IMR-90 (cell line): ENCODE measurements around the gene AFMID. TPM values are rescaled to one million over a fixed set of nuclear protein-coding genes. Genes with fewer than 3 reads are reported as not detected.

Source experiments
- ATAC-seq: fragments of 200-7000 bp; cut with Tn5 transposase; 2 replicates; pipeline ENCODE4 v1.9.1; 2020; ENCODE audit warnings: low read depth, mild to moderate bottlenecking, moderate library complexity
- BruUV-seq: library from RNA; stranded (reverse); fragments of 400-500 nt; replicated peaks from 2 replicates; lab custom pipeline; 2021; lab: Mats Ljungman, UMichigan
- CTCF ChIA-PET: fragments of 300-600 bp; formaldehyde crosslinking; extraction: SDS; loops from one replicate; lab custom pipeline; 2021; ENCODE audit warnings: antibody characterized with exemption; lab: Yijun Ruan, JAX
- POLR2A ChIA-PET: fragments of 300-600 bp; sonication (Branson Sonifier 250); formaldehyde crosslinking; loops from one replicate; lab custom pipeline; 2022; ENCODE audit warnings: antibody characterized with exemption; ENCODE audit not compliant: unreplicated experiment; lab: Charles Lee
- DNase-seq: peaks from one replicate; pipeline ENCODE4 v3.0.0; 2013
- H2AFZ ChIP-seq: replicated peaks from 2 replicates; pipeline ENCODE3; 2013; ENCODE audit warnings: low read length, mild to moderate bottlenecking; ENCODE audit not compliant: poor library complexity
- H2AK5ac ChIP-seq: 2 replicates; pipeline ENCODE4 v1.6.1; 2013; ENCODE audit warnings: low read depth, low read length, inconsistent platforms
- H2AK9ac ChIP-seq: replicated peaks from 2 replicates; pipeline ENCODE3; 2013; ENCODE audit warnings: mild to moderate bottlenecking, low read depth, low read length, moderate library complexity; ENCODE audit not compliant: poor library complexity
- H2BK120ac ChIP-seq: 2 replicates; pipeline ENCODE4 v1.6.1; 2013; ENCODE audit warnings: low read depth, low read length, inconsistent platforms
- H2BK15ac ChIP-seq: 3 replicates; pipeline ENCODE4 v1.6.1; 2013; ENCODE audit warnings: low read depth, low read length, inconsistent platforms
- H2BK20ac ChIP-seq: 2 replicates; pipeline ENCODE4 v1.6.1; 2013; ENCODE audit warnings: low read depth, mild to moderate bottlenecking, inconsistent platforms, low read length, moderate library complexity
- H2BK5ac ChIP-seq: 2 replicates; pipeline ENCODE4 v1.6.1; 2013; ENCODE audit warnings: mild to moderate bottlenecking, low read depth, low read length, inconsistent platforms; ENCODE audit not compliant: poor library complexity, severe bottlenecking
- H3K14ac ChIP-seq: replicated peaks from 2 replicates; pipeline ENCODE4 v1.6.1; 2013; ENCODE audit warnings: low read depth, low read length, inconsistent platforms
- H3K18ac ChIP-seq: 2 replicates; pipeline ENCODE4 v1.6.1; 2013; ENCODE audit warnings: low read depth, low read length, control low read depth
- H3K23ac ChIP-seq: 2 replicates; pipeline ENCODE4 v1.6.1; 2013; ENCODE audit warnings: low read depth, low read length, inconsistent platforms
- H3K27ac ChIP-seq: 2 replicates; pipeline ENCODE4 v1.5.1; 2013; ENCODE audit warnings: mild to moderate bottlenecking, control low read depth, low read length; ENCODE audit not compliant: insufficient read depth
- H3K27me3 ChIP-seq: 2 replicates; pipeline ENCODE4 v1.6.1; 2013; ENCODE audit warnings: low read length; ENCODE audit not compliant: control insufficient read depth, insufficient read depth
- H3K36me3 ChIP-seq: 2 replicates; pipeline ENCODE4 v1.6.1; 2013; ENCODE audit warnings: low read length, mixed read lengths; ENCODE audit not compliant: control insufficient read depth, insufficient read depth
- H3K4ac ChIP-seq: 2 replicates; pipeline ENCODE4 v1.6.1; 2013; ENCODE audit warnings: low read depth, low read length, inconsistent platforms
- H3K4me1 ChIP-seq: 2 replicates; pipeline ENCODE4 v1.6.1; 2013; ENCODE audit warnings: low read length, mixed read lengths; ENCODE audit not compliant: control insufficient read depth, insufficient read depth
- H3K4me2 ChIP-seq: 2 replicates; pipeline ENCODE4 v1.6.1; 2013; ENCODE audit warnings: low read depth, mild to moderate bottlenecking, control low read depth, low read length, moderate library complexity
- H3K4me3 ChIP-seq: 2 replicates; pipeline ENCODE4 v1.5.1; 2013; ENCODE audit warnings: low read depth, mild to moderate bottlenecking, control low read depth, low read length, moderate library complexity; ENCODE audit not compliant: insufficient read depth
- H3K56ac ChIP-seq: 2 replicates; pipeline ENCODE4 v1.6.1; 2013; ENCODE audit warnings: low read length, inconsistent platforms; ENCODE audit not compliant: insufficient read depth; ENCODE audit errors: extremely low read depth
- H3K79me1 ChIP-seq, 2 experiments: 2 replicates each; pipeline ENCODE4 v1.6.1; 2013; ENCODE audit warnings: low read length in 2 of 2, inconsistent platforms in 1 of 2, low read depth in 1 of 2
- H3K9ac ChIP-seq: 2 replicates; pipeline ENCODE4 v1.6.1; 2013; ENCODE audit warnings: low read depth, low read length, control low read depth
- H3K9me1 ChIP-seq: 2 replicates; pipeline ENCODE4 v1.6.1; 2013; ENCODE audit warnings: low read length, inconsistent platforms; ENCODE audit not compliant: insufficient read depth
- H3K9me3 ChIP-seq: 2 replicates; pipeline ENCODE4 v1.6.1; 2013; ENCODE audit warnings: low read length; ENCODE audit not compliant: control insufficient read depth, insufficient read depth
- H4K20me1 ChIP-seq: 2 replicates; pipeline ENCODE4 v1.6.1; 2013; ENCODE audit warnings: low read length, inconsistent platforms; ENCODE audit not compliant: insufficient read depth
- H4K5ac ChIP-seq: 2 replicates; pipeline ENCODE4 v1.6.1; 2013; ENCODE audit warnings: mild to moderate bottlenecking, low read depth, low read length, control low read depth
- H4K8ac ChIP-seq, 2 experiments: 2 replicates each; pipeline ENCODE4 v1.6.1; 2013; ENCODE audit warnings: low read depth in 2 of 2, low read length in 2 of 2, control low read depth in 1 of 2, inconsistent platforms in 1 of 2
- H4K91ac ChIP-seq: 2 replicates; pipeline ENCODE4 v1.6.1; 2013; ENCODE audit warnings: low read depth, low read length, inconsistent platforms; ENCODE audit not compliant: insufficient read depth
- CHD1 ChIP-seq: IDR thresholded peaks from 2 replicates; pipeline ENCODE4 v1.6.1; 2012; ENCODE audit warnings: low read depth, low read length, improper control_type of control experiment
- FOS ChIP-seq: fragments of 150-350 bp; IDR thresholded peaks from 2 replicates; pipeline ENCODE4 v1.6.1; 2016; ENCODE audit warnings: low read depth, low read length
- MAFK ChIP-seq: IDR thresholded peaks from 2 replicates; pipeline ENCODE4 v1.6.1; 2012; ENCODE audit warnings: low read depth, low read length, improper control_type of control experiment
- MAZ ChIP-seq: IDR thresholded peaks from 2 replicates; pipeline ENCODE4 v1.6.1; 2012; ENCODE audit warnings: low read depth, mild to moderate bottlenecking, low read length, improper control_type of control experiment, moderate library complexity, borderline replicate concordance
- MXI1 ChIP-seq: IDR thresholded peaks from 2 replicates; pipeline ENCODE4 v1.6.1; 2012; ENCODE audit warnings: low read depth, mild to moderate bottlenecking, low read length, moderate library complexity, borderline replicate concordance
- NFE2L2 ChIP-seq: fragments of 150-350 bp; IDR thresholded peaks from 2 replicates; pipeline ENCODE4 v1.6.1; 2016; ENCODE audit warnings: low read depth, mild to moderate bottlenecking, low read length
- POLR2A ChIP-seq: IDR thresholded peaks from 2 replicates; pipeline ENCODE4 v1.6.1; 2012; ENCODE audit warnings: mild to moderate bottlenecking, low read depth, low read length
- RCOR1 ChIP-seq: IDR thresholded peaks from 2 replicates; pipeline ENCODE4 v1.6.1; 2012; ENCODE audit warnings: mild to moderate bottlenecking, low read length, improper control_type of control experiment; ENCODE audit not compliant: insufficient replicate concordance
- RFX5 ChIP-seq: IDR thresholded peaks from 2 replicates; pipeline ENCODE4 v1.8.0; 2012; ENCODE audit warnings: low read depth, mild to moderate bottlenecking, low read length, moderate library complexity
- SMC3 ChIP-seq: fragments of 150-350 bp; IDR thresholded peaks from 2 replicates; pipeline ENCODE4 v1.6.1; 2016; ENCODE audit warnings: low read depth, mild to moderate bottlenecking, antibody characterized with exemption, low read length, moderate library complexity
- WGBS, 2 experiments: methylation state at CpG; one replicate each; pipeline versions ENCODE4 v1.1.5 to v1.1.7; 2013; ENCODE audit warnings: missing lambda C conversion rate in 2 of 2; ENCODE audit not compliant: insufficient read length in 1 of 2; ENCODE audit errors: extremely low coverage in 2 of 2; 5-methylcytosine and 5-hydroxymethylcytosine counted together
- dilution Hi-C: fragments of 300-500 bp; cut with HindIII; formaldehyde crosslinking; loops from one replicate; pipeline ENCODE4 v1.14.3; 2018; ENCODE audit warnings: low sequenced_read_pairs; ENCODE audit not compliant: unreplicated experiment
- in situ Hi-C: fragments of 300-500 bp; cut with MboI; formaldehyde crosslinking; loops from 3 replicates; pipeline ENCODE4 v1.14.3; 2019; ENCODE audit warnings: low sequenced_read_pairs, inconsistent platforms, mixed read lengths
- intact Hi-C: fragments of 100-400 bp; cut with micrococcal nuclease; formaldehyde crosslinking; loops from 2 replicates; pipeline ENCODE4 v1.10.0; 2022
- polyA plus RNA-seq, 3 experiments: library from polyadenylated mRNA; depleted of rRNA; stranded (reverse); fragments of >200 nt; gene quantifications; 2 replicates each; pipeline ENCODE4 v1.2.3, GENCODE V29; 2012; ENCODE audit warnings: low replicate concordance in 1 of 3
- total RNA-seq: library from RNA; depleted of rRNA; stranded (reverse); fragments of >200 nt; gene quantifications from 2 replicates; pipeline ENCODE4 v1.2.3, GENCODE V29; 2012
- TF ChIP-seq, protein P1 (sequence below): fragments of 150-350 bp; IDR thresholded peaks from 2 replicates; pipeline ENCODE4 v1.6.1; 2016; ENCODE audit warnings: low read depth, mild to moderate bottlenecking, low read length, moderate library complexity, borderline replicate concordance
- TF ChIP-seq, protein P2 (sequence below): conservative IDR thresholded peaks from 2 replicates; pipeline ENCODE4 v1.5.1; 2012; ENCODE audit warnings: mild to moderate bottlenecking, low read depth, low read length, improper control_type of control experiment
- TF ChIP-seq, protein P3 (sequence below): fragments of 150-350 bp; IDR thresholded peaks from 2 replicates; pipeline ENCODE4 v1.6.1; 2017; ENCODE audit warnings: mild to moderate bottlenecking, antibody characterized with exemption, low read length, low read depth

AFMID gene
- total and polyA plus RNA-seq, 2 of the 4 experiments (the other 2 are of a cell fraction), result 41.0 to 65.1 TPM

GRCh38 chr17:78225088-78225865 lies 38.1 kb downstream of the AFMID start:
- BruUV-seq, result no TSS peak

More at GRCh38 chr17:78225088-78225865, 38.1 kb downstream of the AFMID start:
- Histone ChIP-seq H2BK20ac (no peak overlapping the region), H3K79me1 (peaks cover 0 to 3% of the 10 kb centered on the region in 2 experiments; a peak in 2 of 4 replicates), H2BK5ac (no peak overlapping the region), H3K23ac (no peak overlapping the region), H3K36me3 (peaks cover 3% of the 10 kb centered on the region; the same call in 1 of the 2 replicates), H2AK9ac (no peak overlapping the region), H3K27ac (no peak overlapping the region), H3K27me3 (peaks cover 4% of the 10 kb centered on the region), H3K9me1 (no peaks in the 10 kb centered on the region), H3K14ac (no peak overlapping the region), H3K18ac (no peak overlapping the region), H4K20me1 (no peaks in the 10 kb centered on the region; the same call in 1 of the 2 replicates), H4K5ac (no peak overlapping the region), H3K4ac (no peak overlapping the region), H3K56ac (no peak overlapping the region), H2AFZ (no peak overlapping the region), H2BK120ac (no peak overlapping the region), H2BK15ac (no peak overlapping the region), H3K9ac (no peak overlapping the region), H4K8ac (no peak overlapping the region), H4K91ac (no peak overlapping the region), H3K4me1 (no peaks in the 10 kb centered on the region), H3K9me3 (no peaks in the 10 kb centered on the region), H2AK5ac (no peak overlapping the region), H3K4me2 (no peak overlapping the region), H3K4me3 (no peak overlapping the region)
- ChIA-PET POLR2A (no interaction called here), CTCF (interaction anchor here (0.8 kb wide), 1 partner anchor 22 kb away, joined by 4 read pairs; no protein-coding TSS in a partner anchor)
- ATAC-seq (no peak), DNase-seq (no peak)
- no peak for TF ChIP-seq MAZ
- TF ChIP-seq, protein P1, sequence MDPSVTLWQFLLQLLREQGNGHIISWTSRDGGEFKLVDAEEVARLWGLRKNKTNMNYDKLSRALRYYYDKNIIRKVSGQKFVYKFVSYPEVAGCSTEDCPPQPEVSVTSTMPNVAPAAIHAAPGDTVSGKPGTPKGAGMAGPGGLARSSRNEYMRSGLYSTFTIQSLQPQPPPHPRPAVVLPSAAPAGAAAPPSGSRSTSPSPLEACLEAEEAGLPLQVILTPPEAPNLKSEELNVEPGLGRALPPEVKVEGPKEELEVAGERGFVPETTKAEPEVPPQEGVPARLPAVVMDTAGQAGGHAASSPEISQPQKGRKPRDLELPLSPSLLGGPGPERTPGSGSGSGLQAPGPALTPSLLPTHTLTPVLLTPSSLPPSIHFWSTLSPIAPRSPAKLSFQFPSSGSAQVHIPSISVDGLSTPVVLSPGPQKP, result no peak
- TF ChIP-seq SMC3, result no peak
- no peak for TF ChIP-seq NFE2L2
- no peak for TF ChIP-seq MXI1
- TF ChIP-seq CHD1, result no peak
- TF ChIP-seq MAFK, result no peak
- TF ChIP-seq, protein P2, sequence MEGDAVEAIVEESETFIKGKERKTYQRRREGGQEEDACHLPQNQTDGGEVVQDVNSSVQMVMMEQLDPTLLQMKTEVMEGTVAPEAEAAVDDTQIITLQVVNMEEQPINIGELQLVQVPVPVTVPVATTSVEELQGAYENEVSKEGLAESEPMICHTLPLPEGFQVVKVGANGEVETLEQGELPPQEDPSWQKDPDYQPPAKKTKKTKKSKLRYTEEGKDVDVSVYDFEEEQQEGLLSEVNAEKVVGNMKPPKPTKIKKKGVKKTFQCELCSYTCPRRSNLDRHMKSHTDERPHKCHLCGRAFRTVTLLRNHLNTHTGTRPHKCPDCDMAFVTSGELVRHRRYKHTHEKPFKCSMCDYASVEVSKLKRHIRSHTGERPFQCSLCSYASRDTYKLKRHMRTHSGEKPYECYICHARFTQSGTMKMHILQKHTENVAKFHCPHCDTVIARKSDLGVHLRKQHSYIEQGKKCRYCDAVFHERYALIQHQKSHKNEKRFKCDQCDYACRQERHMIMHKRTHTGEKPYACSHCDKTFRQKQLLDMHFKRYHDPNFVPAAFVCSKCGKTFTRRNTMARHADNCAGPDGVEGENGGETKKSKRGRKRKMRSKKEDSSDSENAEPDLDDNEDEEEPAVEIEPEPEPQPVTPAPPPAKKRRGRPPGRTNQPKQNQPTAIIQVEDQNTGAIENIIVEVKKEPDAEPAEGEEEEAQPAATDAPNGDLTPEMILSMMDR, result no peak
- TF ChIP-seq RFX5, result no peak
- TF ChIP-seq POLR2A, result no peak
- TF ChIP-seq RCOR1, result no peak
- TF ChIP-seq FOS, result no peak
- TF ChIP-seq, protein P3, sequence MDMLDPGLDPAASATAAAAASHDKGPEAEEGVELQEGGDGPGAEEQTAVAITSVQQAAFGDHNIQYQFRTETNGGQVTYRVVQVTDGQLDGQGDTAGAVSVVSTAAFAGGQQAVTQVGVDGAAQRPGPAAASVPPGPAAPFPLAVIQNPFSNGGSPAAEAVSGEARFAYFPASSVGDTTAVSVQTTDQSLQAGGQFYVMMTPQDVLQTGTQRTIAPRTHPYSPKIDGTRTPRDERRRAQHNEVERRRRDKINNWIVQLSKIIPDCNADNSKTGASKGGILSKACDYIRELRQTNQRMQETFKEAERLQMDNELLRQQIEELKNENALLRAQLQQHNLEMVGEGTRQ, result no peak
- dilution Hi-C loops, result no loop called here
- intact Hi-C loops, result no loop called here
- 100% methylated on average over 2 of the region's 16 CpGs; no CpG with 5 or more reads in 1 of the 2 experiments for WGBS, 2 experiments
- in situ Hi-C loops, result no loop called here
